HepG2 (cell line): Measurements from ENCODE around the gene ECHS1. TPM values are rescaled to one million over a fixed set of nuclear protein-coding genes. Genes with fewer than 3 reads are reported as not detected.
"Not testable (repeated sequence)": the region's sequence is repeated elsewhere in the genome, so short reads cannot be mapped to it uniquely, and the experiment has no call there.

Source experiments
- ATAC-seq: fragments of 200-7000 bp; cut with Tn5 transposase; 3 replicates; pipeline ENCODE4 v1.9.1; 2020; ENCODE audit warnings: mild to moderate bottlenecking, moderate library complexity
- BruUV-seq: library from RNA; stranded (reverse); fragments of 400-500 nt; replicated peaks from 2 replicates; lab custom pipeline; 2021; lab: Mats Ljungman, UMichigan
- CTCF ChIA-PET: fragments of 300-600 bp; formaldehyde crosslinking; extraction: SDS; loops from one replicate; lab custom pipeline; 2021; ENCODE audit warnings: low total read pairs, inconsistent platforms, low intra/inter-chr PET ratio; lab: Yijun Ruan, JAX
- POLR2A ChIA-PET: fragments of 350-600 bp; sonication (Branson Sonifier 250); formaldehyde crosslinking; loops from one replicate; lab custom pipeline; 2020; ENCODE audit warnings: antibody characterized with exemption, inconsistent platforms; lab: Yijun Ruan, JAX
- DNase-seq: peaks from one replicate; pipeline ENCODE4 v3.0.0-alpha.2; 2015; ENCODE audit warnings: low spot score
- FAIRE-seq: peaks from 3 replicates; lab custom pipeline; 2011; peaks lifted over from hg19 to GRCh38; lab: Jason Lieb, UNC
- H2AFZ ChIP-seq: one replicate; pipeline ENCODE4 v1.6.1; 2011; ENCODE audit warnings: low read length, inconsistent platforms
- H3K27ac ChIP-seq: fragments of 300-600 bp; 3 replicates; pipeline ENCODE4 v1.8.0; 2011; ENCODE audit warnings: mixed run types, mild to moderate bottlenecking, mixed read lengths, low read length, inconsistent platforms; ENCODE audit not compliant: insufficient read depth; ENCODE audit errors: extremely low read length
- H3K27me3 ChIP-seq, 2 experiments: fragments of 200-600 bp in 1 of 2; 2 replicates in 1 of 2; 3 replicates in 1 of 2; pipeline versions ENCODE4 v1.6.0 to v1.8.0; 2011; ENCODE audit warnings: low read length in 2 of 2, mild to moderate bottlenecking in 2 of 2, moderate library complexity in 2 of 2, inconsistent platforms in 1 of 2; ENCODE audit not compliant: insufficient read depth in 2 of 2, control insufficient read depth in 1 of 2
- H3K36me3 ChIP-seq, 2 experiments: fragments of 200-600 bp in 1 of 2; replicated peaks in 1 of 2; 2 replicates in 1 of 2; 3 replicates in 1 of 2; pipeline versions ENCODE4 v1.5.1 to v1.8.0; 2011; ENCODE audit warnings: low read length in 2 of 2, inconsistent platforms in 1 of 2; ENCODE audit not compliant: insufficient read depth in 2 of 2, control insufficient read depth in 1 of 2
- H3K4me1 ChIP-seq: 2 replicates; pipeline ENCODE4 v1.5.1; 2012; ENCODE audit warnings: low read length, inconsistent platforms; ENCODE audit not compliant: insufficient read depth
- H3K4me2 ChIP-seq: 2 replicates; pipeline ENCODE4 v1.6.0; 2011; ENCODE audit warnings: low read depth, low read length, inconsistent platforms
- H3K4me3 ChIP-seq, 3 experiments: fragments of 200-600 bp in 1 of 3; sonication (generic), shearing (Covaris generic) in 1 of 3; replicated peaks in 1 of 3; 2 replicates each; pipeline ENCODE4 v1.5.1; 2011 to 2016; ENCODE audit warnings: low read length in 3 of 3, inconsistent platforms in 2 of 3, low read depth in 2 of 3, mild to moderate bottlenecking in 2 of 3, control low read depth in 1 of 3, mixed read lengths in 1 of 3; ENCODE audit not compliant: insufficient read depth in 1 of 3
- H3K79me2 ChIP-seq: one replicate; pipeline ENCODE4 v1.6.1; 2011; ENCODE audit warnings: low read length, inconsistent platforms; ENCODE audit not compliant: insufficient read depth
- H3K9ac ChIP-seq: 2 replicates; pipeline ENCODE4 v1.6.0; 2011; ENCODE audit warnings: mild to moderate bottlenecking, low read depth, low read length, inconsistent platforms; ENCODE audit not compliant: insufficient read depth
- H3K9me3 ChIP-seq: 2 replicates; pipeline ENCODE4 v1.5.1; 2012; ENCODE audit warnings: mild to moderate bottlenecking, low read length
- H4K20me1 ChIP-seq: 2 replicates; pipeline ENCODE4 v1.6.0; 2011; ENCODE audit warnings: inconsistent platforms, mild to moderate bottlenecking, low read length, moderate library complexity; ENCODE audit not compliant: insufficient read depth
- AGO2 ChIP-seq: fragments of 200-400 bp; formaldehyde crosslinking; optimal IDR thresholded peaks from 2 replicates; pipeline ENCODE3; 2017; ENCODE audit warnings: mild to moderate bottlenecking, low read depth, low read length, moderate library complexity
- KDM1A ChIP-seq: IDR thresholded peaks from 2 replicates; pipeline ENCODE4 v1.6.1; 2016; ENCODE audit warnings: missing compliant biosample characterization
- WGBS: methylation state at CpG from one replicate; pipeline ENCODE4 v1.1.6; 2017; ENCODE audit warnings: low lambda C conversion rate; 5-methylcytosine and 5-hydroxymethylcytosine counted together
- in situ Hi-C: cut with HindIII; loops from 2 replicates; pipeline ENCODE4 v1.10.0; 2017; ENCODE audit warnings: low pct_unique_long_range_greater_than_20kb; ENCODE audit not compliant: extremely low pct_ligation_motif_present
- intact Hi-C: fragments of 100-400 bp; cut with micrococcal nuclease; formaldehyde crosslinking; loops from one replicate; pipeline ENCODE4 v1.10.0; 2022; ENCODE audit not compliant: unreplicated experiment
- polyA plus RNA-seq, 8 experiments: library from polyadenylated mRNA; depleted of rRNA in 3 of 8; stranded (reverse) in 7 of 8; unstranded in 1 of 8; fragments of >200 nt; fragmentation: Illumina TruSeq in 4 of 8; extraction: Trizol in 4 of 8; gene quantifications; 2 replicates each; pipeline versions ENCODE4 v1.2.1 to v1.2.3, GENCODE V29; 2011 to 2016; ENCODE audit warnings: low read depth in 4 of 8, missing spikeins in 1 of 8, mixed read lengths in 1 of 8; ENCODE audit not compliant: insufficient read depth in 1 of 8
- total RNA-seq, 5 experiments: library from RNA; depleted of rRNA; stranded (reverse); fragments of >200 nt; fragmentation: Illumina TruSeq; extraction: Trizol; gene quantifications; 2 replicates each; pipeline ENCODE4 v1.2.3, GENCODE V29; 2016; ENCODE audit warnings: low read depth in 1 of 5

ECHS1 gene
- total and polyA plus RNA-seq, 2 of the 13 experiments (the other 11 are each of a cell fraction or from before 2014, with no cell fraction given) = 32.7 to 195 TPM

GRCh38 chr10:133368153-133368552 is 5.0 kb downstream of the ECHS1 start:
- no peak overlapping the region for H3K9ac ChIP-seq
- BruUV-seq = no TSS peak
- POLR2A ChIA-PET = interaction anchor here (1.4 to 2.8 kb wide), 2 partner anchors 10 kb away, joined by 4 to 12 read pairs; partner anchors contain the start of gene FUOM
- CTCF ChIA-PET = no interaction called here
- H3K36me3 ChIP-seq = peaks cover 37 to 62% of the 10 kb centered on the region in 2 experiments
- in situ Hi-C loops (no loop called here), intact Hi-C loops (no loop called here)
- ATAC-seq = no peak
- no peak for DNase-seq
- WGBS = 98% methylated on average over 6 of the region's 7 CpGs
- no peak overlapping the region for H3K4me3 ChIP-seq
- no peak for FAIRE-seq
- peaks cover 5% of the 10 kb centered on the region for H3K79me2 ChIP-seq
- no peak overlapping the region for H3K27ac ChIP-seq
- TF ChIP-seq KDM1A (CRISPR knock-in tag) (no peak), AGO2 (peak; percentile 51)
- no peaks in the 10 kb centered on the region for H4K20me1 ChIP-seq
- no peaks in the 10 kb centered on the region for H3K27me3 ChIP-seq
- no peak overlapping the region for H3K4me2 ChIP-seq
- H3K4me1 ChIP-seq = peaks cover 12% of the 10 kb centered on the region
- H3K9me3 ChIP-seq = no peaks in the 10 kb centered on the region
- H2AFZ ChIP-seq = no peak overlapping the region

- H3K79me2 ChIP-seq, BruUV-seq, H3K4me2 ChIP-seq, CTCF ChIA-PET, H3K9me3 ChIP-seq, in situ Hi-C loops, H3K9ac ChIP-seq, H3K4me3 ChIP-seq, H3K27me3 ChIP-seq, DNase-seq, H3K27ac ChIP-seq, FAIRE-seq, H2AFZ ChIP-seq, intact Hi-C loops, ATAC-seq, H4K20me1 ChIP-seq: not testable (repeated sequence)
- POLR2A ChIA-PET = interaction anchor here (1.4 to 2.8 kb wide), 2 partner anchors 9 to 11 kb away, joined by 4 to 12 read pairs; partner anchors contain the start of gene FUOM
- 100% methylated on average over 1 of the region's 7 CpGs for WGBS
- peaks cover 39 to 68% of the 10 kb centered on the region in 2 experiments for H3K36me3 ChIP-seq
- H3K4me1 ChIP-seq = peaks cover 12% of the 10 kb centered on the region
Measured at GRCh38 chr10:133367461-133367860, 5.7 kb downstream of the ECHS1 start.
